Lower lobe of right lung (tissue), 2 donors: ENCODE results near the gene ERC1. TPM values are rescaled to one million over a fixed set of nuclear protein-coding genes. Genes with fewer than 3 reads are reported as not detected.
"Not testable (repeated sequence)": the region's sequence is repeated elsewhere in the genome, so short reads cannot be mapped to it uniquely, and the experiment has no call there.

ENCODE experiments used
- ATAC-seq, 2 donors: fragments of 200-7000 bp; cut with Tn5 transposase; one replicate each; pipeline ENCODE4 v1.9.1; 2020 to 2022; ENCODE audit warnings: mild to moderate bottlenecking in 2 of 2, moderate library complexity in 2 of 2
- DNase-seq: peaks from one replicate; pipeline ENCODE4 v3.0.0-alpha.2; 2020
- H3K27ac ChIP-seq: fragments of 200-600 bp; one replicate; pipeline ENCODE4 v1.8.0; 2022
- H3K27me3 ChIP-seq: fragments of 200-600 bp; one replicate; pipeline ENCODE4 v1.8.0; 2022; ENCODE audit warnings: low read depth
- H3K36me3 ChIP-seq: fragments of 200-600 bp; one replicate; pipeline ENCODE4 v1.8.0; 2022; ENCODE audit warnings: mild to moderate bottlenecking
- H3K4me1 ChIP-seq: fragments of 200-600 bp; one replicate; pipeline ENCODE4 v1.8.0; 2022
- H3K4me3 ChIP-seq: fragments of 200-600 bp; one replicate; pipeline ENCODE4 v1.8.0; 2022; ENCODE audit warnings: mild to moderate bottlenecking
- H3K9me3 ChIP-seq: fragments of 200-600 bp; one replicate; pipeline ENCODE4 v1.8.0; 2022
- intact Hi-C: fragments of 100-400 bp; cut with DNase I; formaldehyde crosslinking; loops from one replicate; pipeline ENCODE4 v1.11.0; 2022
- total RNA-seq: library from RNA; stranded (reverse); fragmentation: NEBNext Ultra II Directional; extraction: Animal tissue kit (Norgen Biotek cat#: 25700); gene quantifications from one replicate; pipeline ENCODE4 v1.2.1, GENCODE V29; 2021
- TF ChIP-seq, protein P1 (sequence below): fragments of 200-600 bp; IDR thresholded peaks from one replicate; pipeline ENCODE4 v1.8.0; 2022; ENCODE audit warnings: antibody characterized with exemption, mild to moderate bottlenecking
- donor health status: DM: no; HTN: yes; CAD: no; lungs with severe emphysema.

Gene ERC1
- total RNA-seq, 1 donor from 2014 or later = 66.3 TPM

- Histone ChIP-seq H3K4me1 (peaks cover 11% of the 10 kb centered on the region), H3K27ac (no peak overlapping the region), H3K36me3 (no peaks in the 10 kb centered on the region), H3K4me3 (no peak overlapping the region), H3K27me3 (no peaks in the 10 kb centered on the region), H3K9me3 (no peaks in the 10 kb centered on the region)
- intact Hi-C loops = no loop called here
- DNase-seq = no peak
- no peak for ATAC-seq
- TF ChIP-seq, protein P1, sequence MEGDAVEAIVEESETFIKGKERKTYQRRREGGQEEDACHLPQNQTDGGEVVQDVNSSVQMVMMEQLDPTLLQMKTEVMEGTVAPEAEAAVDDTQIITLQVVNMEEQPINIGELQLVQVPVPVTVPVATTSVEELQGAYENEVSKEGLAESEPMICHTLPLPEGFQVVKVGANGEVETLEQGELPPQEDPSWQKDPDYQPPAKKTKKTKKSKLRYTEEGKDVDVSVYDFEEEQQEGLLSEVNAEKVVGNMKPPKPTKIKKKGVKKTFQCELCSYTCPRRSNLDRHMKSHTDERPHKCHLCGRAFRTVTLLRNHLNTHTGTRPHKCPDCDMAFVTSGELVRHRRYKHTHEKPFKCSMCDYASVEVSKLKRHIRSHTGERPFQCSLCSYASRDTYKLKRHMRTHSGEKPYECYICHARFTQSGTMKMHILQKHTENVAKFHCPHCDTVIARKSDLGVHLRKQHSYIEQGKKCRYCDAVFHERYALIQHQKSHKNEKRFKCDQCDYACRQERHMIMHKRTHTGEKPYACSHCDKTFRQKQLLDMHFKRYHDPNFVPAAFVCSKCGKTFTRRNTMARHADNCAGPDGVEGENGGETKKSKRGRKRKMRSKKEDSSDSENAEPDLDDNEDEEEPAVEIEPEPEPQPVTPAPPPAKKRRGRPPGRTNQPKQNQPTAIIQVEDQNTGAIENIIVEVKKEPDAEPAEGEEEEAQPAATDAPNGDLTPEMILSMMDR = no peak
Observed at GRCh38 chr12:1252758-1253157, 261.7 kb downstream of the ERC1 start.

DNA sequence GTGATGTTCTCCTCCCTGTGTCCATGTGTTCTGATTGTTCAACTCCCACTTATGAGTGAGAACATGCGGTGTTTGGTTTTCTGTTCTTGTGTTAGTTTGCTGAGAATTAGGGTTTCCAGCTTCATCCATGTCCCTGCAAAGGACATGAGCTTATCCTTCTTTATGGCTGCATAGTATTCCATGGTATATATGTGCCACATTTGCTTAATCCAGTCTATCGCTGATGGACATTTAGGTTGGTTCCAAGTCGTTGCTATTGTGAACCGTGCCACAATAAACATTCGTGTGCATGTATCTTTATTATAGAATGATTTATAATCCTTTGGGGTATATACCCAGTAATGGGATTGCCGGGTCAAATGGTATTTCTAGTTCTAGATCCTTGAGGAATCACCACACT is 264.1 kb downstream of the ERC1 start:
- H3K9me3 ChIP-seq, H3K36me3 ChIP-seq, DNase-seq, H3K4me1 ChIP-seq, H3K27ac ChIP-seq, H3K4me3 ChIP-seq, H3K27me3 ChIP-seq, intact Hi-C loops, ATAC-seq: not testable (repeated sequence)

GRCh38 chr12:1255854-1256253 is 264.8 kb downstream of the ERC1 start:
- ATAC-seq, H3K36me3 ChIP-seq, H3K4me3 ChIP-seq, intact Hi-C loops, H3K4me1 ChIP-seq, H3K27ac ChIP-seq, H3K9me3 ChIP-seq, H3K27me3 ChIP-seq, DNase-seq: not testable (repeated sequence)

DNA sequence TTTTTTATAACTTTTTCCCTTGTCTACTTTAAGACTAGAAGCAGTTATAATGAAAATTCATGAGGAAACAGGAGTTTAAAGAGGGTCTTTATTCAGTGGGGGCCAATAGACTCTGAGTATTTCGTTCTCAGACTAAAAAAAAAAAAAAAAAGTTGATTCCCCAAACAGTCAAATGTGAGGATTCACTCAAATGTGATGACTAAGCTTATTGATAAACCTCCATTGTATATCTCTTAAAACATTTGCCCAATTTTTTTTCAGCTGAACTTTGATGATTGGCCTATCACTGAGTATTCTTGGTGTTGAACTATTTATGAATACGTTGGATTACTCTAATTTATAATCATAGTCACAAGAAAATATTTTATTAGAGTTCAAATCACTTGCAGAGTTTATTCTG is 265.3 kb downstream of the ERC1 start:
- Histone ChIP-seq H3K36me3 (no peaks in the 10 kb centered on the region), H3K9me3 (no peaks in the 10 kb centered on the region), H3K4me1 (no peaks in the 10 kb centered on the region), H3K27ac (no peak overlapping the region), H3K27me3 (no peaks in the 10 kb centered on the region), H3K4me3 (no peak overlapping the region)
- DNase-seq (no peak), ATAC-seq (no peak)
- TF ChIP-seq, protein P1 = no peak
- intact Hi-C loops = no loop called here

DNA sequence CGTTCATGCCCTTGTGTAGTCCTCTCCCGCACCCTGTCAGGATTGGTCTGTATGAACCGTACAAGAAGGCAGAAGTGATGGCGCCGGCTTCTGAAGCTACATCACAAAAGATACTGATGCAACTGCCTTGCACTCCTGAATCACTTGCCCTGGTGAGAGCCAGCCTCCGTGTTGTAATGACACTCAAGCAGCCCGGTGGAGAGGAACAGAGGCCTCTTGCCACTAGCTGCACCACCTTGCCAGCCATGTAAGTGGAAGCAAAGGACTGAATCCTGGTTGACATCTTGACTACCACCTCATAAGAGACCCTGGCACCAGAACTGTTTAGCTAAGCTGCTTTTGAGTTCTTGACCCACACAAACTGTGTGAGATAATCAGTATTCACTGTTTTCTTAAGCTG is 266.0 kb downstream of the ERC1 start:
- Histone ChIP-seq H3K27me3 (no peaks in the 10 kb centered on the region), H3K27ac (no peak overlapping the region), H3K9me3 (no peaks in the 10 kb centered on the region), H3K4me3 (no peak overlapping the region), H3K4me1 (no peaks in the 10 kb centered on the region), H3K36me3 (no peaks in the 10 kb centered on the region)
- DNase-seq (no peak), ATAC-seq (no peak)
- intact Hi-C loops = no loop called here
- TF ChIP-seq, protein P1 = no peak

- intact Hi-C loops = no loop called here
- DNase-seq (no peak), ATAC-seq (no peak)
- no peak overlapping the region for H3K27ac ChIP-seq
- no peaks in the 10 kb centered on the region for H3K27me3 ChIP-seq
- H3K4me3 ChIP-seq = no peak overlapping the region
- H3K9me3 ChIP-seq = no peaks in the 10 kb centered on the region
- TF ChIP-seq, protein P1 = no peak
- peaks cover 24% of the 10 kb centered on the region for H3K36me3 ChIP-seq
- H3K4me1 ChIP-seq = no peaks in the 10 kb centered on the region
Observed at GRCh38 chr12:1262011-1262410, 271.0 kb downstream of the ERC1 start.

DNA sequence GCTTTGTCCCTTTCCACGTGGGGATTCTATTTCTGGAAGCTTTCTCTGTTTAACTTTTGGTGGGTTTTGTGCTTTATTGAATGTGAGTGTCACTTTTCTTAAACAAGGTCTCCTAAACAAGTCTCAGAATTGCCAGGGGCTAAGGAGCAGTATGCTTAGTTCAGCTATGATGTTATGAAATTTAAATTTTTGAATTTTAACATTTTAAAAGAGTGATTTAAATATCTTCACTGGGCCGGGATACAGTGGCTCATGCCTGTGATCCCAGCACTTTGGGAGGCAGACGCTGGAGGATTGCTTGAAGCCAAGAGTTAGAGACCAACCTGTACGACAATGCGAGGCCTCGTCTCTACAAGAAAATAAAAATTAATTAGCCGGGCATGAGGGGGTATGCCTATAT is 276.2 kb downstream of the ERC1 start:
- Histone ChIP-seq H3K27me3 (no peaks in the 10 kb centered on the region), H3K9me3 (no peaks in the 10 kb centered on the region), H3K27ac (no peak overlapping the region), H3K4me1 (no peaks in the 10 kb centered on the region), H3K36me3 (peaks cover 24% of the 10 kb centered on the region), H3K4me3 (no peak overlapping the region)
- DNase-seq = no peak
- no peak for ATAC-seq
- intact Hi-C loops = no loop called here
- TF ChIP-seq, protein P1 = no peak
